GM21515 (cell line): ENCODE measurements around the gene DRC3.

Experiments used
- ATAC-seq: cut with Tn5 transposase; IDR thresholded peaks from one replicate; pipeline ENCODE4 v1.9.1; 2021; ENCODE audit not compliant: unreplicated experiment

Gene DRC3

GRCh38 chr17:17964710-17965109 lies 8.0 kb upstream of the DRC3 start:
- ATAC-seq: no peak

- ATAC-seq: no peak
These were observed 7.4 kb upstream of the DRC3 start for GRCh38 chr17:17965152-17965721.

GRCh38 chr17:17966399-17966798 lies 6.3 kb upstream of the DRC3 start:
- no peak for ATAC-seq

- ATAC-seq: no peak
These were observed 1.8 kb upstream of the DRC3 start for GRCh38 chr17:17970699-17971430.

- ATAC-seq: no peak
These were observed 1.1 kb upstream of the DRC3 start for GRCh38 chr17:17971431-17972125.

- no peak for ATAC-seq
These were observed 241 bp downstream of the DRC3 start for GRCh38 chr17:17972952-17973254.

GRCh38 chr17:17975436-17975835 lies 2.8 kb downstream of the DRC3 start:
- no peak for ATAC-seq

GRCh38 chr17:17976931-17977570 lies 4.4 kb downstream of the DRC3 start:
- ATAC-seq: no peak

- ATAC-seq: no peak
These were observed 6.1 kb downstream of the DRC3 start for GRCh38 chr17:17978481-17979424.

- ATAC-seq: no peak
These were observed 7.1 kb downstream of the DRC3 start for GRCh38 chr17:17979778-17980177.

GRCh38 chr17:17981330-17981729 lies 8.7 kb downstream of the DRC3 start:
- no peak for ATAC-seq

GRCh38 chr17:17982801-17983200 lies 10.1 kb downstream of the DRC3 start:
- ATAC-seq: no peak

GRCh38 chr17:17983376-17983775 lies 10.7 kb downstream of the DRC3 start:
- no peak for ATAC-seq

- ATAC-seq: no peak
These were observed 11.1 kb downstream of the DRC3 start for GRCh38 chr17:17983776-17984175.

GRCh38 chr17:17985153-17985552 lies 12.5 kb downstream of the DRC3 start:
- ATAC-seq: no peak

GRCh38 chr17:17985555-17985954 lies 12.9 kb downstream of the DRC3 start:
- no peak for ATAC-seq

- ATAC-seq: no peak
These were observed 14.7 kb downstream of the DRC3 start for GRCh38 chr17:17987187-17987896.

GRCh38 chr17:17987901-17988300 lies 15.2 kb downstream of the DRC3 start:
- no peak for ATAC-seq

- ATAC-seq: no peak
These were observed 15.8 kb downstream of the DRC3 start for GRCh38 chr17:17988427-17988945.

GRCh38 chr17:17989081-17989480 lies 16.4 kb downstream of the DRC3 start:
- ATAC-seq: no peak
